HEK293 (cell line): ENCODE results near the gene CYB5R3.

Experiments
- CTCF ChIA-PET: fragments of 350-600 bp; formaldehyde crosslinking; extraction: SDS; loops from one replicate; lab custom pipeline; 2021; ENCODE audit warnings: antibody characterized with exemption; lab: Yijun Ruan, JAX
- POLR2A ChIA-PET: fragments of 300-600 bp; formaldehyde crosslinking; extraction: SDS; loops from one replicate; lab custom pipeline; 2020; ENCODE audit warnings: antibody characterized with exemption, inconsistent platforms; lab: Yijun Ruan, JAX
- H3K27ac ChIP-seq: fragments of 200-500 bp; sonication (Bioruptor generic); 2 replicates; pipeline ENCODE4 v1.5.1; 2014; ENCODE audit warnings: low read depth, low read length, control low read depth, inconsistent platforms; ENCODE audit errors: extremely low read depth
- H3K36me3 ChIP-seq, 2 experiments: fragments of 200-500 bp in 1 of 2; sonication (Bioruptor generic) in 1 of 2; 1 replicate in 1 of 2; 2 replicates in 1 of 2; pipeline ENCODE4 v1.5.1; 2014 to 2017; ENCODE audit warnings: inconsistent platforms in 2 of 2, low read length in 2 of 2; ENCODE audit not compliant: control insufficient read depth in 2 of 2, insufficient read depth in 1 of 2
- H3K4me1 ChIP-seq: fragments of 200-500 bp; sonication (Bioruptor generic); 2 replicates; pipeline ENCODE4 v1.5.1; 2014; ENCODE audit warnings: mild to moderate bottlenecking, low read length, inconsistent platforms; ENCODE audit not compliant: control insufficient read depth, insufficient read depth
- H3K4me3 ChIP-seq: 2 replicates; pipeline ENCODE4 v1.5.1; 2011; ENCODE audit warnings: low read depth, mild to moderate bottlenecking, control low read depth, low read length, moderate library complexity
- H3K9me3 ChIP-seq: fragments of 200-500 bp; sonication (Bioruptor generic); 2 replicates; pipeline ENCODE4 v1.5.1; 2014; ENCODE audit warnings: low read depth, low read length, inconsistent platforms; ENCODE audit not compliant: control insufficient read depth, insufficient read depth
- KLF7 ChIP-seq: fragments of 450-650 bp; formaldehyde crosslinking; IDR thresholded peaks from 2 replicates; pipeline ENCODE4 v1.5.1; 2016; ENCODE audit warnings: missing biosample characterization, missing genetic modification characterization, borderline replicate concordance
- WT1 ChIP-seq: fragments of 450-650 bp; formaldehyde crosslinking; IDR thresholded peaks from 2 replicates; pipeline ENCODE4 v1.5.1; 2016; ENCODE audit warnings: missing biosample characterization, missing genetic modification characterization
- ZNF138 ChIP-seq: fragments of 450-650 bp; formaldehyde crosslinking; IDR thresholded peaks from 2 replicates; pipeline ENCODE4 v1.5.1; 2016; ENCODE audit warnings: missing biosample characterization, missing genetic modification characterization, borderline replicate concordance
- ZNF174 ChIP-seq: fragments of 450-650 bp; formaldehyde crosslinking; IDR thresholded peaks from 2 replicates; pipeline ENCODE4 v1.5.0; 2017; ENCODE audit warnings: missing biosample characterization, mild to moderate bottlenecking, missing genetic modification characterization
- ZNF221 ChIP-seq: fragments of 450-650 bp; formaldehyde crosslinking; IDR thresholded peaks from 2 replicates; pipeline ENCODE4 v1.5.1; 2017; ENCODE audit warnings: missing biosample characterization, missing genetic modification characterization, borderline replicate concordance
- ZNF37A ChIP-seq: fragments of 450-650 bp; IDR thresholded peaks from 2 replicates; pipeline ENCODE4 v1.5.1; 2018; ENCODE audit warnings: missing biosample characterization, missing genetic modification characterization
- ZNF426 ChIP-seq: fragments of 450-650 bp; formaldehyde crosslinking; IDR thresholded peaks from 2 replicates; pipeline ENCODE4 v1.5.1; 2017; ENCODE audit warnings: missing biosample characterization, missing genetic modification characterization, mild to moderate bottlenecking, inconsistent platforms, moderate library complexity
- ZNF48 ChIP-seq: fragments of 450-650 bp; formaldehyde crosslinking; IDR thresholded peaks from 2 replicates; pipeline ENCODE4 v1.5.1; 2016; ENCODE audit warnings: missing biosample characterization, missing genetic modification characterization
- ZNF558 ChIP-seq: fragments of 450-650 bp; formaldehyde crosslinking; IDR thresholded peaks from 2 replicates; pipeline ENCODE4 v1.5.1; 2016; ENCODE audit warnings: missing biosample characterization, missing genetic modification characterization
- ZNF610 ChIP-seq: fragments of 450-650 bp; formaldehyde crosslinking; IDR thresholded peaks from 2 replicates; pipeline ENCODE4 v1.5.1; 2016; ENCODE audit warnings: missing biosample characterization, missing genetic modification characterization, borderline replicate concordance
- ZNF626 ChIP-seq: fragments of 450-650 bp; sonication (Bioruptor Pico); formaldehyde crosslinking; IDR thresholded peaks from 2 replicates; pipeline ENCODE4 v1.5.1; 2018; ENCODE audit warnings: missing biosample characterization, missing genetic modification characterization, inconsistent platforms
- ZNF776 ChIP-seq: fragments of 450-650 bp; formaldehyde crosslinking; IDR thresholded peaks from 2 replicates; pipeline ENCODE4 v1.5.0; 2017; ENCODE audit warnings: missing biosample characterization, missing genetic modification characterization, borderline replicate concordance
- TF ChIP-seq, protein P1 (sequence below): fragments of 450-650 bp; IDR thresholded peaks from 2 replicates; pipeline ENCODE4 v1.5.1; 2018; ENCODE audit warnings: missing biosample characterization, mild to moderate bottlenecking, missing genetic modification characterization
- TF ChIP-seq, protein P2 (sequence below): fragments of 450-650 bp; formaldehyde crosslinking; IDR thresholded peaks from 2 replicates; pipeline ENCODE4 v1.5.1; 2016; ENCODE audit warnings: missing biosample characterization, missing genetic modification characterization
- TF ChIP-seq, protein P3 (sequence below): sonication (generic); formaldehyde crosslinking; IDR thresholded peaks from 2 replicates; pipeline ENCODE4 v1.8.1; 2022; ENCODE audit warnings: mild to moderate bottlenecking, moderate library complexity, missing genetic modification reagents
- TF ChIP-seq, protein P4 (sequence below): fragments of 450-650 bp; formaldehyde crosslinking; IDR thresholded peaks from 2 replicates; pipeline ENCODE4 v1.5.1; 2016; ENCODE audit warnings: missing biosample characterization, missing genetic modification characterization
- TF ChIP-seq, protein P5 (sequence below): fragments of 450-650 bp; formaldehyde crosslinking; IDR thresholded peaks from 2 replicates; pipeline ENCODE4 v1.5.1; 2016; ENCODE audit warnings: missing biosample characterization, missing genetic modification characterization
- TF ChIP-seq, protein P6 (sequence below): fragments of 450-650 bp; formaldehyde crosslinking; IDR thresholded peaks from 2 replicates; pipeline ENCODE4 v1.5.1; 2016; ENCODE audit warnings: missing biosample characterization, missing genetic modification characterization, low read depth

CYB5R3 gene

DNA sequence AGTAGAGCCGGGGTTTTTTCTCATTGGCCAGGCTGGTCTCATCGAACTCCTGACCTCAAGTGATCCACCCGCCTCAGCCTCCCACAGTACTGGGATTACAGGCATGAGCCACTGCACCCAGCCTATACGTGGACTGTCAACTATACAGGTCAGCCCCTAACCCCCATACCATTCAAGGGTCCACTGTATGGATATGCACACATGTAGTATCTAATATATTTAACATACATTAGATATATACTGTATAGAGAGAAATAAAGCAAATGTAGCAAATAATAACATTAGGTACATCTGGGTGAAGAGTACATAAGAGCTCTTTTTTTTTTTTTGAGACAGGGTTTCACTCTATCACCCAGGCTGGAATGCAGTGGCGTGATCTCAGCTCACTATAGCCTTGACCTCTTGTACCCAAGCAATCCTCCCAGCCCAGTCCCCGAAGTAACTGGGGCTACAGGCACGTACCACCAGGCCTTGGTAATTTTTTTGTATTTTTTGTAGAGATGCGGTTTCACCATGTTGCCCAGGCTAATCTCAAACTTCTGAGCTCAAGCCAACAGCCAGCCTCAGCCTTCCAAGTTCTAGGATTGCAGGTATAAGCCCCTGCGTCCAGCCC is 7.3 kb downstream of the CYB5R3 start:
- no peak overlapping the region for H3K4me3 ChIP-seq
- TF ChIP-seq ZNF426 (tag by site-specific recombination) (no peak), KLF7 (tag by site-specific recombination) (no peak), ZNF626 (no peak), ZNF558 (no peak), ZNF610 (tag by site-specific recombination) (no peak), ZNF221 (tag by site-specific recombination) (no peak), ZNF776 (tag by site-specific recombination) (no peak), ZNF48 (no peak), ZNF37A (tag by site-specific recombination) (no peak), ZNF138 (tag by site-specific recombination) (no peak), WT1 (tag by site-specific recombination) (no peak), ZNF174 (tag by site-specific recombination) (no peak)
- TF ChIP-seq, protein P1, sequence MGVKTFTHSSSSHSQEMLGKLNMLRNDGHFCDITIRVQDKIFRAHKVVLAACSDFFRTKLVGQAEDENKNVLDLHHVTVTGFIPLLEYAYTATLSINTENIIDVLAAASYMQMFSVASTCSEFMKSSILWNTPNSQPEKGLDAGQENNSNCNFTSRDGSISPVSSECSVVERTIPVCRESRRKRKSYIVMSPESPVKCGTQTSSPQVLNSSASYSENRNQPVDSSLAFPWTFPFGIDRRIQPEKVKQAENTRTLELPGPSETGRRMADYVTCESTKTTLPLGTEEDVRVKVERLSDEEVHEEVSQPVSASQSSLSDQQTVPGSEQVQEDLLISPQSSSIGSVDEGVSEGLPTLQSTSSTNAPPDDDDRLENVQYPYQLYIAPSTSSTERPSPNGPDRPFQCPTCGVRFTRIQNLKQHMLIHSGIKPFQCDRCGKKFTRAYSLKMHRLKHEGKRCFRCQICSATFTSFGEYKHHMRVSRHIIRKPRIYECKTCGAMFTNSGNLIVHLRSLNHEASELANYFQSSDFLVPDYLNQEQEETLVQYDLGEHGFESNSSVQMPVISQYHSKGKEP (tag by site-specific recombination), result no peak
- TF ChIP-seq, protein P2, sequence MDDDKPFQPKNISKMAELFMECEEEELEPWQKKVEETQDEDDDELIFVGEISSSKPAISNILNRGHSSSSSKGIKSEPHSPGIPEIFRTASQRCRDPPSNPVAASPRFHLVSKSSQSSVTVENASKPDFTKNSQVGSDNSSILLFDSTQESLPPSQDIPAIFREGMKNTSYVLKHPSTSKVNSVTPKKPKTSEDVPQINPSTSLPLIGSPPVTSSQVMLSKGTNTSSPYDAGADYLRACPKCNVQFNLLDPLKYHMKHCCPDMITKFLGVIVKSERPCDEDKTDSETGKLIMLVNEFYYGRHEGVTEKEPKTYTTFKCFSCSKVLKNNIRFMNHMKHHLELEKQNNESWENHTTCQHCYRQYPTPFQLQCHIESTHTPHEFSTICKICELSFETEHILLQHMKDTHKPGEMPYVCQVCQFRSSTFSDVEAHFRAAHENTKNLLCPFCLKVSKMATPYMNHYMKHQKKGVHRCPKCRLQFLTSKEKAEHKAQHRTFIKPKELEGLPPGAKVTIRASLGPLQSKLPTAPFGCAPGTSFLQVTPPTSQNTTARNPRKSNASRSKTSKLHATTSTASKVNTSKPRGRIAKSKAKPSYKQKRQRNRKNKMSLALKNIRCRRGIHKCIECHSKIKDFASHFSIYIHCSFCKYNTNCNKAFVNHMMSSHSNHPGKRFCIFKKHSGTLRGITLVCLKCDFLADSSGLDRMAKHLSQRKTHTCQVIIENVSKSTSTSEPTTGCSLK, result no peak
- TF ChIP-seq, protein P3, sequence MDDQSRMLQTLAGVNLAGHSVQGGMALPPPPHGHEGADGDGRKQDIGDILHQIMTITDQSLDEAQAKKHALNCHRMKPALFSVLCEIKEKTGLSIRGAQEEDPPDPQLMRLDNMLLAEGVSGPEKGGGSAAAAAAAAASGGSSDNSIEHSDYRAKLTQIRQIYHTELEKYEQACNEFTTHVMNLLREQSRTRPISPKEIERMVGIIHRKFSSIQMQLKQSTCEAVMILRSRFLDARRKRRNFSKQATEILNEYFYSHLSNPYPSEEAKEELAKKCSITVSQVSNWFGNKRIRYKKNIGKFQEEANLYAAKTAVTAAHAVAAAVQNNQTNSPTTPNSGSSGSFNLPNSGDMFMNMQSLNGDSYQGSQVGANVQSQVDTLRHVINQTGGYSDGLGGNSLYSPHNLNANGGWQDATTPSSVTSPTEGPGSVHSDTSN (CRISPR knock-in tag), result no peak
- TF ChIP-seq, protein P4, sequence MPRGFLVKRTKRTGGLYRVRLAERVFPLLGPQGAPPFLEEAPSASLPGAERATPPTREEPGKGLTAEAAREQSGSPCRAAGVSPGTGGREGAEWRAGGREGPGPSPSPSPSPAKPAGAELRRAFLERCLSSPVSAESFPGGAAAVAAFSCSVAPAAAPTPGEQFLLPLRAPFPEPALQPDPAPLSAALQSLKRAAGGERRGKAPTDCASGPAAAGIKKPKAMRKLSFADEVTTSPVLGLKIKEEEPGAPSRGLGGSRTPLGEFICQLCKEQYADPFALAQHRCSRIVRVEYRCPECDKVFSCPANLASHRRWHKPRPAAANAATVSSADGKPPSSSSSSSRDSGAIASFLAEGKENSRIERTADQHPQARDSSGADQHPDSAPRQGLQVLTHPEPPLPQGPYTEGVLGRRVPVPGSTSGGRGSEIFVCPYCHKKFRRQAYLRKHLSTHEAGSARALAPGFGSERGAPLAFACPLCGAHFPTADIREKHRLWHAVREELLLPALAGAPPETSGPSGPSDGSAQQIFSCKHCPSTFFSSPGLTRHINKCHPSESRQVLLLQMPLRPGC (tag by site-specific recombination), result no peak
- TF ChIP-seq, protein P5, sequence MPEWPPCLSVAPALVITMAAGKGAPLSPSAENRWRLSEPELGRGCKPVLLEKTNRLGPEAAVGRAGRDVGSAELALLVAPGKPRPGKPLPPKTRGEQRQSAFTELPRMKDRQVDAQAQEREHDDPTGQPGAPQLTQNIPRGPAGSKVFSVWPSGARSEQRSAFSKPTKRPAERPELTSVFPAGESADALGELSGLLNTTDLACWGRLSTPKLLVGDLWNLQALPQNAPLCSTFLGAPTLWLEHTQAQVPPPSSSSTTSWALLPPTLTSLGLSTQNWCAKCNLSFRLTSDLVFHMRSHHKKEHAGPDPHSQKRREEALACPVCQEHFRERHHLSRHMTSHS (tag by site-specific recombination), result no peak
- TF ChIP-seq, protein P6, sequence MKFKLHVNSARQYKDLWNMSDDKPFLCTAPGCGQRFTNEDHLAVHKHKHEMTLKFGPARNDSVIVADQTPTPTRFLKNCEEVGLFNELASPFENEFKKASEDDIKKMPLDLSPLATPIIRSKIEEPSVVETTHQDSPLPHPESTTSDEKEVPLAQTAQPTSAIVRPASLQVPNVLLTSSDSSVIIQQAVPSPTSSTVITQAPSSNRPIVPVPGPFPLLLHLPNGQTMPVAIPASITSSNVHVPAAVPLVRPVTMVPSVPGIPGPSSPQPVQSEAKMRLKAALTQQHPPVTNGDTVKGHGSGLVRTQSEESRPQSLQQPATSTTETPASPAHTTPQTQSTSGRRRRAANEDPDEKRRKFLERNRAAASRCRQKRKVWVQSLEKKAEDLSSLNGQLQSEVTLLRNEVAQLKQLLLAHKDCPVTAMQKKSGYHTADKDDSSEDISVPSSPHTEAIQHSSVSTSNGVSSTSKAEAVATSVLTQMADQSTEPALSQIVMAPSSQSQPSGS (tag by site-specific recombination), result no peak
- H3K4me1 ChIP-seq, result peaks cover 15% of the 10 kb centered on the region
- CTCF ChIA-PET, result interaction anchor here (0.6 to 2.3 kb wide), 5 partner anchors 12 to 454 kb away, joined by 3 to 13 read pairs (median 4); no protein-coding TSS in a partner anchor
- no peaks in the 10 kb centered on the region for H3K9me3 ChIP-seq
- peaks cover 0 to 6% of the 10 kb centered on the region in 2 experiments; a peak in 2 of 3 replicates for H3K36me3 ChIP-seq
- POLR2A ChIA-PET, result interaction anchor here (1.3 kb wide), 1 partner anchor 27 kb away, joined by 3 read pairs; no protein-coding TSS in a partner anchor
- no peak overlapping the region for H3K27ac ChIP-seq
